Sigmoid colon (tissue), 7 donors: ENCODE measurements around the gene MAP3K8. TPM values are rescaled to one million over a fixed set of nuclear protein-coding genes. Genes with fewer than 3 reads are reported as not detected.

Source experiments
- DNase-seq: peaks from one replicate; pipeline ENCODE4 v3.0.0-alpha.2; 2019
- H3K27ac ChIP-seq, 4 donors: fragments of 200-600 bp; sonication (generic); one replicate each; pipeline ENCODE4 v1.5.1; 2016 to 2019; ENCODE audit warnings: mild to moderate bottlenecking in 1 of 4
- H3K27me3 ChIP-seq, 3 donors: fragments of 200-600 bp; sonication (generic); one replicate each; pipeline ENCODE4 v1.5.1; 2019; ENCODE audit warnings: mild to moderate bottlenecking in 1 of 3
- H3K36me3 ChIP-seq, 4 donors: fragments of 200-600 bp; sonication (generic); one replicate each; pipeline ENCODE4 v1.5.1; 2016 to 2019
- H3K4me1 ChIP-seq, 4 donors: fragments of 200-600 bp; sonication (generic); one replicate each; pipeline ENCODE4 v1.5.1; 2017 to 2019
- H3K4me3 ChIP-seq, 4 donors: fragments of 200-600 bp; sonication (generic); one replicate each; pipeline ENCODE4 v1.5.1; 2017 to 2019; ENCODE audit warnings: mild to moderate bottlenecking in 2 of 4, moderate library complexity in 1 of 4
- H3K9me3 ChIP-seq, 4 donors: fragments of 200-600 bp in 3 of 4; sonication (generic) in 3 of 4; one replicate each; pipeline versions ENCODE4 v1.5.1 to v1.6.1; 2013 to 2019
- EP300 ChIP-seq, 4 donors: sonication (generic); formaldehyde crosslinking; IDR thresholded peaks; one replicate each; pipeline ENCODE4 v1.6.1; 2017; ENCODE audit warnings: antibody characterized with exemption in 4 of 4
- POLR2A ChIP-seq, 2 donors: fragments of 450-650 bp; IDR thresholded peaks; one replicate each; pipeline ENCODE4 v1.6.1; 2016; ENCODE audit warnings: antibody characterized with exemption in 2 of 2, mild to moderate bottlenecking in 2 of 2, moderate library complexity in 2 of 2
- POLR2AphosphoS5 ChIP-seq, 4 donors: sonication (generic); formaldehyde crosslinking; IDR thresholded peaks; one replicate each; pipeline ENCODE4 v1.6.1; 2017; ENCODE audit warnings: antibody characterized with exemption in 4 of 4
- WGBS, 2 donors: extraction: QIAGEN DNeasy Blood & Tissue Kit; methylation state at CpG; one replicate each; pipeline ENCODE4 v1.1.7; 2013; 5-methylcytosine and 5-hydroxymethylcytosine counted together
- intact Hi-C: fragments of 100-400 bp; cut with DNase I; formaldehyde crosslinking; loops from one replicate; pipeline ENCODE4 v1.15.1; 2023
- polyA plus RNA-seq, 3 donors: library from polyadenylated mRNA; stranded (reverse); fragments of 200-250 nt; gene quantifications; one replicate each; pipeline ENCODE4 v1.2.3, GENCODE V29; 2013
- total RNA-seq, 4 donors: library from RNA; depleted of rRNA; stranded (reverse); fragments of >200 nt; gene quantifications; one replicate each; pipeline ENCODE4 v1.1.0, GENCODE V29; 2016
- TF ChIP-seq, protein P1 (sequence below), 4 experiments: fragments of 450-650 bp in 3 of 4; fragments of 200-600 bp in 1 of 4; IDR thresholded peaks; one replicate each; pipeline ENCODE4 v1.5.1; 2016 to 2019; ENCODE audit warnings: antibody characterized with exemption in 4 of 4, mild to moderate bottlenecking in 3 of 4, moderate library complexity in 2 of 4
- donor health status: healthy with polysubstance abuse.
- donor health status: Bipolar disorder and iron deficiency.
- donor health status: healthy.

The MAP3K8 gene
- total and polyA plus RNA-seq, 7 donors, result 6.0 to 66.5 (median 16.9) TPM

DNA sequence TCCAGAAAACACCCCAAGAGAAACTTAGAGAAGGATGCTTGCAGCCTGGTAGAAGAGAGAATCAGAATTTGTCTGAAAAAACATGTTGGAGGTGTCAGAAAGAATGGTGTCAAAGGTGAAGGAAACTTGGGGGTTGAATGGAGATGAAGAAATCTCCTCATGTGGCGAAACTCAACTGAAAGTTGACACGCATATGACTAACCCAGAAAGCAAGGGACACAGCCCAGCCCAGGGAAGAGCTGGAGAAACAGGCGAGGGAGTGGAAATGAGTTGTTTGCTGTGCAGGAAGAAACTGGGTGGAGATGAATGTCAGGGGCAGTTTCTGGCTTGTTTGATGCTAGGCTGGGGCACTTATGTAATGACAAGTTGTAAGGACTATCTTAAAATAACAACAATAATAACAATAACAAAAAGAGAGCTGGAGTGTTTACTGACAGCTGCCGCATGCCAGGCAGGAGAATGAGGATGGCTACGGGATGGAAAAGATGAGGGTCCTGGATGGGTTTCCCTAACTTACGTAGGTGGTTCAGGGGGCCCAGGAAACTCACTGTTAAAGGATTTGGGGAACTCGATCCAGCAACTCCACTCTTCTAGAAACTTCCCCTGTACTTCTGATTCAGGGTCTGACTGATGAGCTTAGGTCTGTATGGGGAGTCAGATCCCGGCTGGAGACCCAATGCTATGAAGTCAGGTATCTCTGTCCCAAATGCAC lies 57.4 kb downstream of the MAP3K8 start:
- no peak for DNase-seq
- Histone ChIP-seq H3K36me3 (no peaks in the 10 kb centered on the region), H3K27me3 (no peaks in the 10 kb centered on the region), H3K9me3 (no peaks in the 10 kb centered on the region), H3K4me3 (no peak overlapping the region), H3K4me1 (peaks cover 0 to 9% (median under 1%) of the 10 kb centered on the region in 4 donors), H3K27ac (peak overlapping the region in 1 of 4 donors; percentile 13)
- WGBS, 2 donors, result 72 to 74% methylated on average over 8 of the region's 8 CpGs
- intact Hi-C loops, result no loop called here
- TF ChIP-seq EP300 (IDR thresholded peaks at IDR 0.05), result no peak
- TF ChIP-seq POLR2AphosphoS5 (IDR thresholded peaks at IDR 0.05), result peak in 1 of 4 donors; percentile 8
- no peak for TF ChIP-seq POLR2A (IDR thresholded peaks at IDR 0.05)

GRCh38 chr10:30491916-30492515 lies 58.0 kb downstream of the MAP3K8 start:
- TF ChIP-seq EP300 (IDR thresholded peaks at IDR 0.05) (no peak), POLR2AphosphoS5 (IDR thresholded peaks at IDR 0.05) (no peak), POLR2A (IDR thresholded peaks at IDR 0.05) (no peak)
- TF ChIP-seq, protein P1, sequence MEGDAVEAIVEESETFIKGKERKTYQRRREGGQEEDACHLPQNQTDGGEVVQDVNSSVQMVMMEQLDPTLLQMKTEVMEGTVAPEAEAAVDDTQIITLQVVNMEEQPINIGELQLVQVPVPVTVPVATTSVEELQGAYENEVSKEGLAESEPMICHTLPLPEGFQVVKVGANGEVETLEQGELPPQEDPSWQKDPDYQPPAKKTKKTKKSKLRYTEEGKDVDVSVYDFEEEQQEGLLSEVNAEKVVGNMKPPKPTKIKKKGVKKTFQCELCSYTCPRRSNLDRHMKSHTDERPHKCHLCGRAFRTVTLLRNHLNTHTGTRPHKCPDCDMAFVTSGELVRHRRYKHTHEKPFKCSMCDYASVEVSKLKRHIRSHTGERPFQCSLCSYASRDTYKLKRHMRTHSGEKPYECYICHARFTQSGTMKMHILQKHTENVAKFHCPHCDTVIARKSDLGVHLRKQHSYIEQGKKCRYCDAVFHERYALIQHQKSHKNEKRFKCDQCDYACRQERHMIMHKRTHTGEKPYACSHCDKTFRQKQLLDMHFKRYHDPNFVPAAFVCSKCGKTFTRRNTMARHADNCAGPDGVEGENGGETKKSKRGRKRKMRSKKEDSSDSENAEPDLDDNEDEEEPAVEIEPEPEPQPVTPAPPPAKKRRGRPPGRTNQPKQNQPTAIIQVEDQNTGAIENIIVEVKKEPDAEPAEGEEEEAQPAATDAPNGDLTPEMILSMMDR (IDR thresholded peaks at IDR 0.05), result no peak
- H3K27me3 ChIP-seq, result no peaks in the 10 kb centered on the region
- peaks cover 0 to 15% (median 5%) of the 10 kb centered on the region in 4 donors for H3K4me1 ChIP-seq
- no peaks in the 10 kb centered on the region for H3K9me3 ChIP-seq
- no peak overlapping the region for H3K4me3 ChIP-seq
- 85% methylated on average over 4 of the region's 4 CpGs for WGBS, 2 donors
- intact Hi-C loops, result no loop called here
- DNase-seq, result no peak
- no peak overlapping the region for H3K27ac ChIP-seq
- H3K36me3 ChIP-seq, result no peaks in the 10 kb centered on the region

DNA sequence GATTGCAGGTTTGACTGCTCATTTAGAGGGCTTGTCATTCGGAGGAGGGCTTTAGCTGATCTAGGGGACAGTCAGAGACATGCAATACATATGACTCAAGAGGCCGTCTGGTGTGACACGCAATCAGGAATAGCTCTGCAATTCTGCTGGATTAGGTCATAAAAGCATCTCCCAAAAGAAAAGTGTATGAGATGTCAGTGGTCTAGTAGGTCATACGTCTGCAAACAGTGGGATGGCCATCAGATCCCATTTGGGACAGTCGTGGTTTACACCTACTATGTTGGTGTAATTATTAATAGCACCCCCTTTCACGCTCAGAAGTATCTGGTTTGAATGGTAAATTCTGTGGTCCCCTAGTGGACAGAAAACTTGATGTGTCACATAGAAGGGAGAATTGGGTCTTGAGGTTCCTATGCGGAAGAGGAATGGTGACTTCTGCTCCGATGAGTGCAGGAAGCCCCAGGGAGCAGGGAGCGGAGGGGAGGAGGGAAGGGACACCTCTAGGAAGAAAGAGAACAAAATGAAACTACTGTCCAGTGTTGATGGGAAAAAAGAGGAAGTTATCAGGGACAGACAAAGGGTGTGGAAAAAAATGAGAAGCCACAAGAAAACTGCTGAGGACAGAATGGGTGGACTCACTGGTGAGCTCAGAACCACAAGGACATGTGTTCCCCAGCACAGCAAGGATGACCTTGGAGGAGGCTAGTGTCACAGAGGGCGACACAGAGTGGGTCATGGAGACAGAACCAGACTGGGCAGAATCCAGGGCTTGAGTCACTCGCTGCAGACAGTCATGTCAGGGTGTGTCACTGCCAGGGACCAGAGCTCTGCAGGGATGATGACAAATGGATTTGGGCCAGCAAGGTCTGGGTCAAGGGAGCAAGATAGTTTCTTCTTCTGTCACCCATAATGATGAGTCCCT lies 59.9 kb downstream of the MAP3K8 start:
- DNase-seq, result peak; percentile 80
- Histone ChIP-seq H3K4me1 (peaks cover 0 to 23% (median 9%) of the 10 kb centered on the region in 4 donors), H3K27me3 (no peaks in the 10 kb centered on the region), H3K9me3 (no peaks in the 10 kb centered on the region), H3K36me3 (no peaks in the 10 kb centered on the region), H3K4me3 (no peak overlapping the region), H3K27ac (peak overlapping the region in 2 of 4 donors; percentile 16 to 50)
- intact Hi-C loops, result no loop called here
- peak in 1 of 4 donors; percentile 23 for TF ChIP-seq POLR2AphosphoS5 (IDR thresholded peaks at IDR 0.05)
- no peak for TF ChIP-seq EP300 (IDR thresholded peaks at IDR 0.05)
- 66 to 80% methylated on average over 11 of the region's 11 CpGs for WGBS, 2 donors

DNA sequence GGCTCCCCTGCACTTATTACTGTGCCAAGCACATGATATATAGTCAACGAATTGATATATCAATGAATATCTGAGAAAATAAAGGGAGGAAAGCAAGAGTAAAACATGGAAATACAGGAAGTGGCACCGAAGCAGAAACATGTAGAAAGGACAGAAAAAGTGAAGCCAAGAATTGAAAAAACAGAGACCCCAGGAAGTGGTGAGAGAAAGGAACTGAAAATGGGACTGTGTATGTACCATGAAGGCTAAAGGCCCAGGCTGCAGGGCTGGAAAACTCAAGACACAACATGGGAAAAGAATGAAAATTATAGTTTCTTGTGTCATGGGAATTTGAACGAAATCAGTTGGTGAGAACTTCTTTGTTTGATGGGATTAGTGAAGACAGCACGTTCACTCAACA lies 60.6 kb downstream of the MAP3K8 start:
- no peak for TF ChIP-seq POLR2AphosphoS5 (IDR thresholded peaks at IDR 0.05)
- TF ChIP-seq, protein P1 (IDR thresholded peaks at IDR 0.05), result no peak
- no peak for TF ChIP-seq POLR2A (IDR thresholded peaks at IDR 0.05)
- TF ChIP-seq EP300 (IDR thresholded peaks at IDR 0.05), result no peak
- WGBS, 2 donors, result 84 to 90% methylated on average over 4 of the region's 4 CpGs
- no peak for DNase-seq

GRCh38 chr10:30495687-30496086 lies 61.7 kb downstream of the MAP3K8 start:
- Histone ChIP-seq H3K9me3 (no peaks in the 10 kb centered on the region), H3K4me1 (peaks cover 0 to 23% (median 9%) of the 10 kb centered on the region in 4 donors), H3K27ac (no peak overlapping the region), H3K4me3 (no peak overlapping the region), H3K27me3 (no peaks in the 10 kb centered on the region), H3K36me3 (no peaks in the 10 kb centered on the region)
- intact Hi-C loops, result no loop called here
- no peak for DNase-seq
- 80 to 86% methylated on average over 6 of the region's 6 CpGs for WGBS, 2 donors
- TF ChIP-seq POLR2AphosphoS5 (IDR thresholded peaks at IDR 0.05), result no peak
- no peak for TF ChIP-seq POLR2A (IDR thresholded peaks at IDR 0.05)
- TF ChIP-seq, protein P1 (IDR thresholded peaks at IDR 0.05), result no peak
- TF ChIP-seq EP300 (IDR thresholded peaks at IDR 0.05), result no peak

More for the DNA sequence above, 60.6 kb downstream of the MAP3K8 start:
- peak overlapping the region in 2 of 4 donors; percentile 16 to 50 for H3K27ac ChIP-seq
- H3K4me1 ChIP-seq, result peaks cover 0 to 23% (median 9%) of the 10 kb centered on the region in 4 donors
- no peaks in the 10 kb centered on the region for H3K27me3 ChIP-seq
- H3K4me3 ChIP-seq, result no peak overlapping the region
- intact Hi-C loops, result no loop called here
- H3K36me3 ChIP-seq, result no peaks in the 10 kb centered on the region
- no peaks in the 10 kb centered on the region for H3K9me3 ChIP-seq
